HG03025 (cell line): ENCODE measurements around the gene CPA2.
"Not testable (repeated sequence)": the region's sequence is repeated elsewhere in the genome, so short reads cannot be mapped to it uniquely, and the experiment has no call there.

Experiments
- ATAC-seq: cut with Tn5 transposase; IDR thresholded peaks from one replicate; pipeline ENCODE4 v1.9.1; 2021; ENCODE audit warnings: mild to moderate bottlenecking, moderate library complexity; ENCODE audit not compliant: unreplicated experiment, low FRiP score

CPA2 gene

GRCh38 chr7:130303982-130304381 is 37.3 kb downstream of the CPA2 start:
- ATAC-seq = no peak

GRCh38 chr7:130304878-130305277 is 38.2 kb downstream of the CPA2 start:
- no peak for ATAC-seq

DNA sequence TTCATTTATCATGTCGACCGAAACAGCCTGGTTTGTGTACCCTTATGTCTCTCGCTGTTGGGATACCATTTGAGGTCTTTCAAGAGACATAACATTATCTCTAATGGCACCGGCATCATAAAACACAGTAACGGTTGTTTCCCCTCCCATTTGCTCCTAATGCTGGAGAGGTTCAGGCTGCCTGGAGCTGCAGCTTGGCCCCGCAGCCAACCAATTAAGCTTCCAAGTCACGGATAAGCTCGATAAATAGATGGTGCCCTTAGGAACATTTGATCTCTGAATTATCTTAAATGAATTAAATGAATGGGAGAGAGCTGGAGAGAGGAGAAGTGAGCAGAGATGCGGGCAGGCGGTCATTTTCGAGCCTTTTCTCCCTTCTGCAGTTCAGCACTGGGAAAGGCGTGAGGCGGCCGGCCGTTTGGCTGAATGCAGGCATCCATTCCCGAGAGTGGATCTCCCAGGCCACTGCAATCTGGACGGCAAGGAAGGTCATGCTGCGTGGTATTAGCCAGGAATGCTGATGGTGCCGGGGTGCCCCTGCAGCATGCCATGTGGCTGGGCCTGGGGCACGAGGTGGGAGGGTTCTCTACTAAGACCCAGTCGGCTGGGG is 38.9 kb downstream of the CPA2 start:
- ATAC-seq = no peak

DNA sequence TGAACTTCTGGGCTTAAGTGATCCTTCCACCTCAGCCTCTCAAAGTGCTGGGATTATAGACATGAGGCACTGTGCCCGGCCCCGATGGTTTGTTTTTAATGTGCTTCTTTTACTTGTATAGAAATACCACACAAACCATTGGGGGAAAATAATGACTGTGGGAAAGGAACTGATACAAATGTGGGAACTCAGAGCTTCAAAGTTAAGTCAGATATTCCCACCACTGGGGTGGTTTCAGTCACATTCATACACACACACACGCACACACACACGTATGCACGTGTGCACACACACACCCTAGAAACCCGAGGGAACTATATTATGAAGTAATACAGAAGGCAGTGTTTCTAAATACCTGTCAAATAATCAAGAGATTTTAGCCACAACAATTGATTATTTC is 43.3 kb downstream of the CPA2 start:
- no peak for ATAC-seq

GRCh38 chr7:130314305-130314704 is 47.6 kb downstream of the CPA2 start:
- ATAC-seq = no peak

DNA sequence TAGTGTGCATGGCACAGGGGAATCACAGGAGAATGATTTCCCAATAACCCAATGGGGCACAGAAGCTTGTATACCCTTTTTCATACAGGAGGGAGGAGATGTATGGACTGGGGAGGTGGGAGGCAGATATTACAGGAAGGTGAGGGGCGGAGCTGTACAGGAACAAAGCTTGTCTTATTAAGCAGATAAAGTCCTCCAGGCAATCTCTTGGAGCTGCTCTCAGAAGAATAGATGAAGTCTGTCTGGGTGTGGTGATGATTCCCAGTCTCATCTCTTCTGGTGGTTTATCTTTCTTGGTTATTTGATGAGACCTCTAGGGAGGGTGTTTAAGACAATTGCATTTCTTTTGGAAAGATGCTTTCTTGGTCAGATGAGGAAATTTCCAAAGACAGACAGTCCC is 52.9 kb downstream of the CPA2 start:
- ATAC-seq = no peak

DNA sequence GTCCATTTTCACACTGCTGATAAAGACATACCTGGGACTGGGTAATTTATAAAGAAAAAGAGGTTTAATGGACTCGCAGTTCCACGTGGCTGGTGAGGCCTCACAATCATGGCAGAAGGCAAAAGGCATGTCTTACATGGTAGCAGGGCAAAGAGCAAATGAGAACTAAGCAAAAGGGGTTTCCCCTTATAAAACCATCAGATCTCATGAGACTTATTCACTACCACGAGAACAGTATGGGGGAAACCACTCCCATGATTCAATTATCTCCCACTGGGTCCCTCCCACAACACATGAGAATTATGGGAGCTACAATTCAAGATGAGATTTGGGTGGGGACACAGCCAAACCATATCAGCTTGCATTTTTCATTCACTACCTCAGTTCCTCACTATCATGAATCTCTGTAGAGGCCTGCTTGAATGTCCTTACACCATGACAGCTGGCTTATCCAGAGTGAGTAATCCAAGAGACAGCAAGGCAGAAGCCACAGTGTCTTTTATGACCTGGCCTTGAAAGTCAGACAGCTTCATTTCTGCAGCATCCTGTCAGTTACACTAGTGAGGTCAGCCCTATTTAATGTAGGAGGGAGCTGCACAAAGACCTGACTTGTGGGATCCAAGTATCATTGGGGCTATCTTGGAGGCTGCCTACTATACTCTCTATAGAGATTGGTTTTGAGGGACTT is 55.0 kb downstream of the CPA2 start:
- ATAC-seq = not testable (repeated sequence)

DNA sequence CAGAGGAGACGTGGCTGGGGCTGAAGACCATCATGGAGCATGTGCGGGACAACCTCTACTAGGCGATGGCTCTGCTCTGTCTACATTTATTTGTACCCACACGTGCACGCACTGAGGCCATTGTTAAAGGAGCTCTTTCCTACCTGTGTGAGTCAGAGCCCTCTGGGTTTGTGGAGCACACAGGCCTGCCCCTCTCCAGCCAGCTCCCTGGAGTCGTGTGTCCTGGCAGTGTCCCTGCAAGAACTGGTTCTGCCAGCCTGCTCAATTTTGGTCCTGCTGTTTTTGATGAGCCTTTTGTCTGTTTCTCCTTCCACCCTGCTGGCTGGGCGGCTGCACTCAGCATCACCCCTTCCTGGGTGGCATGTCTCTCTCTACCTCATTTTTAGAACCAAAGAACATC is 56.0 kb downstream of the CPA2 start:
- ATAC-seq = no peak

DNA sequence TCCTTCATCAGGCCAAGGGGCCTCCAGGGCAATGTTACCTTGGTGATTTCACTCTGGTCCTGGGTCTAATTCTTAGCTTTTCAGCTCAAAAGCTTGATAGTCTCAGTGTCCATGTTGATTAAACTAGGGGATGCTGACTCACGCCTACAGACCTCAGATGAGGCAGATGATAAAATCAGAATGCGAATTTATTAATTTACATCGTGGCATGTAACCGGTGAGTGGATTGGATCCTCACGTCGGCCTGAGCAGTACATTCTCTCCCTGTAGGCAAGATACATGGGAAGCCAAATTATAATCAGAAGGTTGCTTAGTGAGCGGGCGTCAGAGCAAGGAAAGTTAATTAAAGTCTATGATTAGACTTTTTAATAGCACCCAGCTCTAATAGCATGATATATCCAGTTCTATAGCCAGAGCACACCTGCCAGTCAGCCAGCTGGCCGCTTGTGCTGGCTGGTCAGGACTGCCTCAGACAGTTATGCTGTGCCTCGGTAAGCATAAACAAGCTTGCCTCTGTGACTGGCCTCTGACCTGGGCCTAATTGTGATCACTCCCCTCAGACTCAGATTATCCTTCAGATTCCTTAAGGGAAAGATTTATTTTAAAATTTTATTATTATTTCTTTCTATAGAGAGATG is 57.8 kb downstream of the CPA2 start:
- ATAC-seq = no peak

DNA sequence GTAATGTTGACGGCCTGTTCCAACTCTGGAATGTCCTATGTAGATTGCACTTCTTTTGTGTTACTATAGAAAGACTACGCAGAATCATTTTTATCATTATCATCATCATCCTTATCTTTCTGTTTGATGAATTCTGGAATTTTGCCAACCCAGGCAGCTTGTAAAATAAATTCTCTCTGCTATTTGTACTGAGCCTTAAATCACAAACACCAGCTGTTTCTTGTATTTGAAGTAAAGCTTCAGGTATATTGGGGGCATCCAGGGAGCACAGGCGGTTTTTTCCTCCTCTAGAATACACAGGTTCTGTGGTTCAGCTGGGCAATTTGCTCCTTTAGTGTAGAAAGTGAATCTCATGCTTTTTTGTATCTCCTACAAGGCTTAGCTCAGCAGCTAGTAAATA is 63.0 kb downstream of the CPA2 start:
- no peak for ATAC-seq

DNA sequence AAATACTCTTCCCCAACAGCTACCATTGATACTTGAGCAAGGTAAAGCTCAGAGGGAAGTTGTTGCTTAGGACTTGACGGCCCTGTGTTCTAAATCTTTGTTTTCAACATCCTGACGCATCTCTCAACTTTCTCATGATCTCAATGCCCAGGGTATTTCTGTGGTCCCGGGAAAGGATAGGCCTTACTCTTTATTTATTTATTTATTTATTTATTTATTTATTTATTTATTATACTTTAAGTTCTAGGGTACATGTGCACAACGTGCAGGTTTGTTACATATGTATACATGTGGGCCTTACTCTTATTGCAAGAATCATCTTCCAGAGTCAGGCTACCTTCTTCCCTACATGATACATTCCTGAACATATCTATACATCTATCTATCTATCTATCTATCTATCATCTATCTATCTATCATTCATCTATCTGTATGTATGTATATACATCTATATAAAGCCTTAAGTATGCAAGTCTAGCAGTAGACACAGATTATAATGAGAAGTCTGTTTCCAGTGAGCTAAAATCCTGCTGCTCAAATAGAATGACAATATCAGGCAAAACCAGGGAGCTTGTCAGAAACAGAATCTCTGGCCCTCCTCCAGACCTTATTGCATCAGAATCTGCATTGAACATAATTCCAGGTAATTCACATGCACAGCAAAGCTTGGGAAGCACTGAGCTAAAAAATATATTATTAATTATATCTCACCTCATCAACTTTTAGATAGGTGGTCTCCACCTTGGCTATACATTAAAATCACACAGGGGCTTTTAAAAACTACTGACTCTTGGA is 65.8 kb downstream of the CPA2 start:
- ATAC-seq = no peak

GRCh38 chr7:130333832-130334231 is 67.2 kb downstream of the CPA2 start:
- ATAC-seq = no peak

DNA sequence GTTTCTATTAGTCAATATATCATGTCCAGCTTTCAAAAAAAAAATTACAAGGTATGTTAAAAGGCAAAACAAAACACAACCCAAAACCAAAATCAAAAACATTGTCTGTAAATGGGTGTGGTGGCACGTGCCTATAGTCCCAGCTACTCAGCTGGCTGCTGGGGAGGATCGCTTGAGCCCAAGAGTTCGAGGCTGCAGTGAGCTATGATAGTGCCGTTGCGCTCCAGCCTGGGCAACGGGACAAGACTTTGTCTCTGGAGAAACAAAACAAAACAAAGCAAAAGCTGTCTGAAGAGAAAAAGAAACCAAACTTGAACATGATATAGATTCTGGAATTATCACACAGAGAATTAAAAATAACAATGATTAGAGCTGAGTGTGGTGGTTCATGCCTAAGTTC is 67.6 kb downstream of the CPA2 start:
- ATAC-seq = no peak

- no peak for ATAC-seq
Observed at GRCh38 chr7:130337410-130337971, 70.8 kb downstream of the CPA2 start.

DNA sequence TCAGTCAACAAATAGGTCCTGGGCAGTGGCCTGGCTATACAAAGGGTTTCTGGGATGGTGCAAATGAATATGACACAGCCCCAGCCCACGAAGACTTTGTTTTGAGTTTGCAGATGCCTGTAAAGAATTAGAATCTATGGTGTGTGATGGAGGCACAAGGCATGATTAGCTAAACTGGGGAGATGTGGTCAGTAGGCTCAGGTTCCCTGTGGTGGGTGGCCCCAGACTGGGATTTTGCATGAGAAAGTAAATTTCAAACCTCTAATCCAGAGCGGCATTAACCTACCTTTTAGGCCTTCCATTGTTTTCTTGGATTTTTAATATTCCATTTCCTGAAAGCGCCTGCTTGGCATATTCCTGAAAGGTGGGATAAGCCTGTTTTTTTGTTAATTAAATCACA is 71.6 kb downstream of the CPA2 start:
- no peak for ATAC-seq
